Activated T-cell treated with anti-CD3 and anti-CD28 coated beads, Interleukin-2, amount 50 U/mL, for 4 hours (primary cell): ENCODE data around the gene AIFM3. TPM values are rescaled to one million over a fixed set of nuclear protein-coding genes. Genes with fewer than 3 reads are reported as not detected.

Experiments
- total RNA-seq, 3 donors: library from RNA; stranded (reverse); gene quantifications; one replicate each; pipeline ENCODE4 v1.2.1, GENCODE V29; 2021

Gene AIFM3
- total RNA-seq, 3 donors from 2014 or later = 0.30 to 0.78 (median 0.47) TPM

Other genes starting within 250 kb of the AIFM3 start
- gene SERPIND1, start 193.1 kb upstream of the AIFM3 start, total RNA-seq = under 1 TPM in 1 of 3 donors, not detected in 2; 0.15 TPM
- 10 to 100 TPM; 64.1 to 66.6 (median 66.5) TPM for gene PI4KA, start 108.4 kb upstream of the AIFM3 start, total RNA-seq
- 10 to 100 TPM; 19.0 to 22.6 (median 22.2) TPM for gene SNAP29, start 108.2 kb upstream of the AIFM3 start, total RNA-seq
- 10 to 100 TPM; 82.9 to 90.5 (median 89.2) TPM for gene CRKL, start 49.8 kb upstream of the AIFM3 start, total RNA-seq
- gene LZTR1, start 15.0 kb downstream of the AIFM3 start, total RNA-seq = 10 to 100 TPM; 82.4 to 96.6 (median 84.7) TPM
- 10 to 100 TPM; 53.6 to 55.0 (median 53.6) TPM for gene THAP7, start 34.9 kb downstream of the AIFM3 start, total RNA-seq
- gene P2RX6, start 47.9 kb downstream of the AIFM3 start, total RNA-seq = under 1 TPM in 1 of 3 donors, not detected in 2; 0.13 TPM
- under 1 TPM in 2 of 3 donors, not detected in 1; 0.10 to 0.13 TPM for gene SLC7A4, start 65.3 kb downstream of the AIFM3 start, total RNA-seq
- gene LRRC74B, start 78.7 kb downstream of the AIFM3 start, total RNA-seq = not detected